Fibroblast of skin of left quadriceps (primary cell): ENCODE data around the gene IL1F10.
"Not testable (repeated sequence)": the region's sequence is repeated elsewhere in the genome, so short reads cannot be mapped to it uniquely, and the experiment has no call there.

ENCODE experiments used
- DNase-seq, 2 experiments: peaks; one replicate each; pipeline ENCODE4 v3.0.0-alpha.2; 2013; ENCODE audit warnings: low read depth in 2 of 2

IL1F10 gene

GRCh38 chr2:113080134-113080533 is 12.4 kb downstream of the IL1F10 start:
- DNase-seq, result no peak

GRCh38 chr2:113081488-113082210 is 13.9 kb downstream of the IL1F10 start:
- no peak for DNase-seq

GRCh38 chr2:113083296-113083695 is 15.5 kb downstream of the IL1F10 start:
- no peak for DNase-seq

- DNase-seq, result no peak
Observed at GRCh38 chr2:113084249-113085000, 16.7 kb downstream of the IL1F10 start.

GRCh38 chr2:113085542-113085941 is 17.8 kb downstream of the IL1F10 start:
- no peak for DNase-seq

- DNase-seq, result no peak
Observed at GRCh38 chr2:113088213-113088992, 20.6 kb downstream of the IL1F10 start.

- DNase-seq, result no peak
Observed at GRCh38 chr2:113089916-113090315, 22.1 kb downstream of the IL1F10 start.

- no peak for DNase-seq
Observed at GRCh38 chr2:113091231-113091896, 23.6 kb downstream of the IL1F10 start.

GRCh38 chr2:113092864-113093612 is 25.3 kb downstream of the IL1F10 start:
- DNase-seq, result no peak

GRCh38 chr2:113093613-113093977 is 25.8 kb downstream of the IL1F10 start:
- no peak for DNase-seq

- DNase-seq, result not testable (repeated sequence)
Observed at GRCh38 chr2:113096306-113096705, 28.5 kb downstream of the IL1F10 start.

- not testable (repeated sequence) for DNase-seq
Observed at GRCh38 chr2:113096842-113097618, 29.3 kb downstream of the IL1F10 start.

GRCh38 chr2:113098041-113098440 is 30.3 kb downstream of the IL1F10 start:
- DNase-seq, result no peak

GRCh38 chr2:113098532-113098931 is 30.8 kb downstream of the IL1F10 start:
- DNase-seq, result no peak

GRCh38 chr2:113102133-113102532 is 34.4 kb downstream of the IL1F10 start:
- DNase-seq, result no peak

GRCh38 chr2:113103277-113103676 is 35.5 kb downstream of the IL1F10 start:
- no peak for DNase-seq

GRCh38 chr2:113104054-113104611 is 36.4 kb downstream of the IL1F10 start:
- DNase-seq, result no peak

GRCh38 chr2:113105047-113105785 is 37.4 kb downstream of the IL1F10 start:
- DNase-seq, result peak in 1 of 2 experiments; percentile 11

GRCh38 chr2:113111121-113111520 is 43.4 kb downstream of the IL1F10 start:
- no peak for DNase-seq
